Ovary (tissue), 9 donors: ENCODE measurements around the gene ADD2. TPM values are rescaled to one million over a fixed set of nuclear protein-coding genes. Genes with fewer than 3 reads are reported as not detected.

Experiments used
- DNase-seq, 5 donors: peaks; one replicate each; pipeline ENCODE4 v3.0.0-alpha.2; 2019 to 2020
- H3K27ac ChIP-seq, 2 donors: fragments of 200-600 bp; one replicate each; pipeline versions ENCODE4 v1.5.1 to v1.8.0; 2019 to 2022
- H3K27me3 ChIP-seq: fragments of 200-600 bp; one replicate; pipeline ENCODE4 v1.8.0; 2022
- H3K36me3 ChIP-seq: fragments of 200-600 bp; sonication (generic); one replicate; pipeline ENCODE4 v1.5.1; 2019
- H3K4me1 ChIP-seq: one replicate; pipeline ENCODE4 v1.8.1; 2013; ENCODE audit warnings: mild to moderate bottlenecking, moderate library complexity; ENCODE audit not compliant: insufficient read depth
- H3K4me3 ChIP-seq: fragments of 200-600 bp; sonication (generic); one replicate; pipeline ENCODE4 v1.5.1; 2017
- H3K9me3 ChIP-seq, 2 donors: fragments of 200-600 bp in 1 of 2; sonication (generic) in 1 of 2; one replicate each; pipeline versions ENCODE4 v1.5.1 to v1.8.1; 2013 to 2019; ENCODE audit warnings: mild to moderate bottlenecking in 1 of 2, moderate library complexity in 1 of 2
- EP300 ChIP-seq: sonication (generic); formaldehyde crosslinking; IDR thresholded peaks from one replicate; pipeline ENCODE4 v1.6.1; 2017; ENCODE audit warnings: antibody characterized with exemption
- POLR2A ChIP-seq: fragments of 450-650 bp; IDR thresholded peaks from one replicate; pipeline ENCODE4 v1.6.1; 2017; ENCODE audit warnings: antibody characterized with exemption, mild to moderate bottlenecking, moderate library complexity
- WGBS, 3 donors: extraction: QIAGEN DNeasy Blood & Tissue Kit in 1 of 3; methylation state at CpG; one replicate each; pipeline versions ENCODE4 v1.1.5 to v1.1.7; 2013 to 2017; 5-methylcytosine and 5-hydroxymethylcytosine counted together
- intact Hi-C, 4 donors: fragments of 100-400 bp; cut with DNase I; formaldehyde crosslinking; loops; one replicate each; pipeline versions ENCODE4 v1.11.0 to v1.15.1; 2022 to 2023
- polyA plus RNA-seq, 2 donors: library from polyadenylated mRNA; stranded (reverse); fragments of 200-250 nt in 1 of 2; fragments of 350-450 nt in 1 of 2; fragmentation: Illumina TruSeq in 1 of 2; extraction: RNeasy Lipid Tissue Mini Kit (QIAGEN cat#74804) in 1 of 2; gene quantifications; one replicate each; pipeline ENCODE4 v1.2.3, GENCODE V29; 2013 to 2014
- total RNA-seq, 7 donors: library from RNA; depleted of rRNA in 2 of 7; stranded (reverse); fragments of >200 nt in 2 of 7; fragmentation: NEBNext Ultra II Directional in 3 of 7; extraction: Animal tissue kit (Norgen Biotek cat#: 25700) in 3 of 7; gene quantifications; one replicate each; pipeline versions ENCODE4 v1.1.0 to v1.2.4, GENCODE V29; 2016 to 2023
- TF ChIP-seq, protein P1 (sequence below), 3 donors: fragments of 450-650 bp in 2 of 3; fragments of 200-600 bp in 1 of 3; IDR thresholded peaks; one replicate each; pipeline versions ENCODE4 v1.5.1 to v1.8.0; 2016 to 2022; ENCODE audit warnings: antibody characterized with exemption in 3 of 3, mild to moderate bottlenecking in 1 of 3
- donor health status: DM: no; HTN: no; CAD: no; lungs with moderate emphysema.
- donor health status: DM: no; HTN: no; CAD: no.
- donor health status: Bipolar disorder and iron deficiency.
- donor health status: DM: yes; HTN: yes; CAD: no.
- donor health status: DM: no; HTN: no; CAD: no.
- donor health status: DM: yes; HTN: yes; CAD: no.

ADD2 gene
- total and polyA plus RNA-seq, 9 donors: 0.29 to 6.2 (median 0.82) TPM

DNA sequence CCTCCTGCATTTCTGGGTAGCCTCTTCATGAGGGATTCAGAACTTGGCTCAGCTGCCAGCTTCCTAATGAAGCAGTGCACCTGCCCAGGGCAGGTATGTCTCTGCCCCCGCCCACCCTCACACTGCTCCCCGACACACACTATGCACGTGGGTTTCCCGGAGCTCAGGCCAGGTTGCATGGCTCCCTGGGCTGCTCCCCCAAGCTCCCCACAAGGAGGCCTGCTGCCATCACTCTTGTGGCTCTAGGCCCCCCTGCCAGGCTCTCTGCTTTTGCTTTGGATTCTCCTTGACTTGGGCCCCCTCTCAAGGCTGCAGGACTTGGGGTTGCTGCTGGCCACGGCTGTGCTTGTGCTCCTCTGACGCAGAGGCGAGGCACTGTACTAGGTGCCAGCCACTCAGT lies 43.6 kb downstream of the ADD2 start:
- intact Hi-C loops: no loop called here
- DNase-seq: no peak
- H3K27ac ChIP-seq: no peak overlapping the region
- WGBS, 3 donors: 81 to 93% (median 89%) methylated on average over 7 of the region's 7 CpGs
- H3K9me3 ChIP-seq: no peaks in the 10 kb centered on the region
- TF ChIP-seq EP300 (no peak), POLR2A (no peak)
- TF ChIP-seq, protein P1, sequence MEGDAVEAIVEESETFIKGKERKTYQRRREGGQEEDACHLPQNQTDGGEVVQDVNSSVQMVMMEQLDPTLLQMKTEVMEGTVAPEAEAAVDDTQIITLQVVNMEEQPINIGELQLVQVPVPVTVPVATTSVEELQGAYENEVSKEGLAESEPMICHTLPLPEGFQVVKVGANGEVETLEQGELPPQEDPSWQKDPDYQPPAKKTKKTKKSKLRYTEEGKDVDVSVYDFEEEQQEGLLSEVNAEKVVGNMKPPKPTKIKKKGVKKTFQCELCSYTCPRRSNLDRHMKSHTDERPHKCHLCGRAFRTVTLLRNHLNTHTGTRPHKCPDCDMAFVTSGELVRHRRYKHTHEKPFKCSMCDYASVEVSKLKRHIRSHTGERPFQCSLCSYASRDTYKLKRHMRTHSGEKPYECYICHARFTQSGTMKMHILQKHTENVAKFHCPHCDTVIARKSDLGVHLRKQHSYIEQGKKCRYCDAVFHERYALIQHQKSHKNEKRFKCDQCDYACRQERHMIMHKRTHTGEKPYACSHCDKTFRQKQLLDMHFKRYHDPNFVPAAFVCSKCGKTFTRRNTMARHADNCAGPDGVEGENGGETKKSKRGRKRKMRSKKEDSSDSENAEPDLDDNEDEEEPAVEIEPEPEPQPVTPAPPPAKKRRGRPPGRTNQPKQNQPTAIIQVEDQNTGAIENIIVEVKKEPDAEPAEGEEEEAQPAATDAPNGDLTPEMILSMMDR (IDR thresholded peaks at IDR 0.05): no peak
- H3K4me3 ChIP-seq: no peak overlapping the region
- H3K4me1 ChIP-seq: no peaks in the 10 kb centered on the region
- H3K27me3 ChIP-seq: no peaks in the 10 kb centered on the region
- H3K36me3 ChIP-seq: no peaks in the 10 kb centered on the region

DNA sequence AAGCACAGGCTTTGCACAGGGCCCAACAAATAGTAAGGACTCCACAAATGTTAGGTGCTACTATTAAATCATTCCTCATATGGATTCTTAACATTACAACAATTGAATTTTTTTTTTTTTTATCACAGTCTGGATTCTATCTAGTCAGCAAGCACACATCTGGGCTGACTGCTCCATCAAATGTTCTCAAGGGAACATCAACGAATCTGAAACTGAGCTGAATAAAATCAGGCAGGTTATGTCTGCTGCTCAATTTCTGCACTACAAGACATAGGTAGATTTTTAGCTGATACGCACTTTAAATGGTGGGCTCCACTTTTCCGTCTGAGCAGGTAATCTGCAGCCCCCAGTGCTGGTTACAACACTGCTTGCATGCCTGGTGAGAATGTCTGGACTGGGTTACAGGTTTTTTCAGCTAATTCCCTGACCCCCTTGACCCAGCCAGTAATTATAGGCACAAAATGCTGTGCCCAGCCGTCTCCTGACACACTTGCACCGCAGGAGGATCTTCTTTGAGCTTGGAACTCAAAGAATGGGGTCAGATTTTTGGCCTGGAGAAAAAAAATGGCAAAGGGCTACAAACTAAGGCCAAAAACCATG lies 44.6 kb downstream of the ADD2 start:
- H3K9me3 ChIP-seq: no peaks in the 10 kb centered on the region
- H3K4me1 ChIP-seq: no peaks in the 10 kb centered on the region
- H3K27ac ChIP-seq: no peak overlapping the region
- intact Hi-C loops: no loop called here
- TF ChIP-seq EP300 (no peak), POLR2A (no peak)
- TF ChIP-seq, protein P1 (IDR thresholded peaks at IDR 0.05): no peak
- no peak overlapping the region for H3K4me3 ChIP-seq
- H3K27me3 ChIP-seq: no peaks in the 10 kb centered on the region
- 74 to 79% (median 77%) methylated on average over 5 of the region's 5 CpGs for WGBS, 3 donors
- no peaks in the 10 kb centered on the region for H3K36me3 ChIP-seq
- DNase-seq: no peak

DNA sequence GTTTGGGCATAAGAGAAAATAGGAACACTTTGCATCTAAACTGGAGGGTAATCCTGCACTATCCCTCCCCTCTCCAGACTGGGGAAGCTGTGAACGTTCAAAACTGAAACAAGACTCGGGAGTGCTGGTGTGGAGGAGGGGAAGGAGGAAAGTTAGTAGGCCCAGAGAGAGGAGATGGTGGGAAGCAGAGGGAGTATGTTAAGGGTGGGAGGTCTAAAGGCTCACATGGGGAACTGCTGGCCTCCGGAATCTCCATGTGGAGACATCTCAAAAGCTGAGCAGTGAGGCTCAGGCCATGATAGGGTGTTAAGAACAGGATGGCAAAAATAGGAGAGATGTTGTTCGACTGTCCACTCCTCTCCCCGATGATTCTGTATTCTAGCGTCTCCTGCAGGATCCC lies 47.9 kb downstream of the ADD2 start:
- Histone ChIP-seq H3K4me3 (no peak overlapping the region), H3K4me1 (no peaks in the 10 kb centered on the region), H3K27ac (no peak overlapping the region), H3K9me3 (no peaks in the 10 kb centered on the region), H3K36me3 (no peaks in the 10 kb centered on the region), H3K27me3 (no peaks in the 10 kb centered on the region)
- TF ChIP-seq EP300 (no peak), POLR2A (no peak)
- TF ChIP-seq, protein P1 (IDR thresholded peaks at IDR 0.05): no peak
- DNase-seq: no peak
- intact Hi-C loops: no loop called here
- WGBS, 3 donors: 56 to 64% (median 61%) methylated on average over 6 of the region's 6 CpGs

DNA sequence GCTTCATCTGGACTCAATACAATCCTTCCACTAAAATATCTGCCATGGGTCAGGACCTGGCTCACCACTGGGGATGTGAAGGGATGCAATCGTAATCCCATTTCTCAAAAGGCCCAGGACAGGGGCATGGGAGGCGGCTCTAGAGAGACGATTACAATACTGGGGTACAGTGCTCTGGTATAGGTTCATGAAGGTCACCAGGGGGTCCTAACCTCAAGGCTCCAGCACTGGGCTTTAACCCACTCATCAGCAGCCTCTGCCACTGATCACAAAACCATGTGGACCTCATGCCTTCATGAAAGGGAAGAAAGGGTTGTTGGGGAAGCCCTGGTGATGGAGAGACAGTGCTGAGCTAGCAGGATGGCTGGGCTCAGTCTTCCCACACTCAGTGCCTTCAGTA lies 48.8 kb downstream of the ADD2 start:
- WGBS, 3 donors: 73 to 87% (median 86%) methylated on average over 3 of the region's 3 CpGs

More for the DNA sequence above, 48.8 kb downstream of the ADD2 start:
- no peak for TF ChIP-seq POLR2A
- TF ChIP-seq, protein P1 (IDR thresholded peaks at IDR 0.05): no peak
- no peak for TF ChIP-seq EP300
- no peaks in the 10 kb centered on the region for H3K27me3 ChIP-seq
- no peaks in the 10 kb centered on the region for H3K4me1 ChIP-seq
- intact Hi-C loops: no loop called here
- no peaks in the 10 kb centered on the region for H3K9me3 ChIP-seq
- H3K36me3 ChIP-seq: no peaks in the 10 kb centered on the region
- no peak overlapping the region for H3K4me3 ChIP-seq
- DNase-seq: no peak
- no peak overlapping the region for H3K27ac ChIP-seq
